ENCODE results near the gene CRYBB1. TPM values are rescaled to one million over a fixed set of nuclear protein-coding genes. Genes with fewer than 3 reads are reported as not detected.

The CRYBB1 gene
- total and polyA plus RNA-seq, 4 donors, result 0.14 to 1.1 (median 0.45) TPM

GRCh38 chr22:26663374-26663923 lies 45.6 kb upstream of the CRYBB1 start:
- Histone ChIP-seq H3K27ac (ENCODE audit: low read depth in 1 of 2, low read length in 1 of 2) (no peak overlapping the region), H3K4me3 (no peak overlapping the region), H3K9ac (ENCODE audit: insufficient read depth in 1 of 2, low read length in 2 of 2) (no peak overlapping the region), H3K27me3 (ENCODE audit: control insufficient read depth in 3 of 3, insufficient read depth in 3 of 3, low read length in 2 of 3) (peaks cover 0 to 37% (median 29%) of the 10 kb centered on the region in 3 donors), H3K9me3 (ENCODE audit: control insufficient read depth in 4 of 4, insufficient read depth in 3 of 4, low read length in 3 of 4) (no peaks in the 10 kb centered on the region), H3K36me3 (ENCODE audit: control insufficient read depth in 4 of 4, insufficient read depth in 4 of 4, low read length in 4 of 4) (no peaks in the 10 kb centered on the region), H3K4me1 (ENCODE audit: control insufficient read depth in 5 of 5, insufficient read depth in 5 of 5, low read length in 5 of 5) (peaks cover 0 to 6% (median 0%) of the 10 kb centered on the region in 5 donors)
- no peak for TF ChIP-seq CTCF (IDR thresholded peaks at IDR 0.05; ENCODE audit: control extremely low read depth, extremely low read depth)
- DNase-seq (no peak), ATAC-seq (ENCODE audit: insufficient read depth, low FRiP score) (no peak)
- WGBS, 2 donors, result 81 to 86% methylated on average over 9 of the region's 9 CpGs

GRCh38 chr22:26662160-26662559 lies 44.3 kb upstream of the CRYBB1 start:
- Histone ChIP-seq H3K27me3 (ENCODE audit: control insufficient read depth in 3 of 3, insufficient read depth in 3 of 3, low read length in 2 of 3) (peaks cover 0 to 45% (median 38%) of the 10 kb centered on the region in 3 donors), H3K9ac (ENCODE audit: insufficient read depth in 1 of 2, low read length in 2 of 2) (no peak overlapping the region), H3K9me3 (ENCODE audit: control insufficient read depth in 4 of 4, insufficient read depth in 3 of 4, low read length in 3 of 4) (no peaks in the 10 kb centered on the region), H3K36me3 (ENCODE audit: control insufficient read depth in 4 of 4, insufficient read depth in 4 of 4, low read length in 4 of 4) (no peaks in the 10 kb centered on the region), H3K27ac (ENCODE audit: low read depth in 1 of 2, low read length in 1 of 2) (no peak overlapping the region), H3K4me1 (ENCODE audit: control insufficient read depth in 5 of 5, insufficient read depth in 5 of 5, low read length in 5 of 5) (peaks cover 0 to 10% (median 0%) of the 10 kb centered on the region in 5 donors), H3K4me3 (no peak overlapping the region)
- no peak for TF ChIP-seq CTCF (IDR thresholded peaks at IDR 0.05; ENCODE audit: control extremely low read depth, extremely low read depth)
- DNase-seq, result no peak
- ATAC-seq (ENCODE audit: insufficient read depth, low FRiP score), result no peak
- 90 to 94% methylated on average over 2 of the region's 2 CpGs for WGBS, 2 donors

DNA sequence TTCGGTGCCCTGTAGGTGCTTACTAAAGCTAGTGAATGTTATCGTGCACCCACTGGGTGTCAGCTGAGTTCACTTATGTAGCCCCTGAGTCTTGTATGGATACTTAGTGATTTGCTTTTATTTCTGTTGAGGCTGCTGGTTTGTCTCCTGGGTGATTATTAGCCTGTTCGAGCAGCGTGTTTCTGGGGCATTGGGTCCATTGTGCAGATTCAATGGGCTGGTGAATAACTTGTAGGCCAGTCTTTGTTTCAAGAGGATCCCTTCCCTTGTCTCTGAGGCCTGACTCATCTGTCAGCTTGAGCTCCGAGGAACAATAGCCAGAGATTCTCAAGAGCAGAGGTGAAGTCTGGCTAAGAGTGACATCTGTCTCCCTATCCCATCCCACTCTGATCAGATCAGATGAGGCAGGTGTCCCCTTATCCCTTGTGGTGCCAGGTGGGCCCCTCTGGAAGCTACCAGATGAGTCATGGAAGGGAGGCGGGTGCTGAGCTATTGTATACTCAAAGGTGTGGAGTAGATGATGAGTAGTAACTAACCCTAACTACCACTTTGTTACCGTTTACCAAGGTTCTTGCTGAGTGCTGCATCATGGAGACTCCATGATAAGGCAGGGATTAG lies 43.2 kb upstream of the CRYBB1 start:
- no peak for ATAC-seq (ENCODE audit: insufficient read depth, low FRiP score)

More for the DNA sequence above, 43.2 kb upstream of the CRYBB1 start:
- peaks cover 0 to 48% (median 47%) of the 10 kb centered on the region in 3 donors for H3K27me3 ChIP-seq (ENCODE audit: control insufficient read depth in 3 of 3, insufficient read depth in 3 of 3, low read length in 2 of 3)
- no peak overlapping the region for H3K27ac ChIP-seq (ENCODE audit: low read depth in 1 of 2, low read length in 1 of 2)
- WGBS, 2 donors, result 77 to 90% methylated on average over 7 of the region's 7 CpGs
- no peaks in the 10 kb centered on the region for H3K9me3 ChIP-seq (ENCODE audit: control insufficient read depth in 4 of 4, insufficient read depth in 3 of 4, low read length in 3 of 4)
- no peak overlapping the region for H3K4me3 ChIP-seq
- no peak for TF ChIP-seq CTCF (IDR thresholded peaks at IDR 0.05; ENCODE audit: control extremely low read depth, extremely low read depth)
- H3K9ac ChIP-seq (ENCODE audit: insufficient read depth in 1 of 2, low read length in 2 of 2), result no peak overlapping the region
- DNase-seq, result no peak
- H3K4me1 ChIP-seq (ENCODE audit: control insufficient read depth in 5 of 5, insufficient read depth in 5 of 5, low read length in 5 of 5), result peaks cover 0 to 13% (median 0%) of the 10 kb centered on the region in 5 donors
- H3K36me3 ChIP-seq (ENCODE audit: control insufficient read depth in 4 of 4, insufficient read depth in 4 of 4, low read length in 4 of 4), result no peaks in the 10 kb centered on the region
